Measurements from ENCODE around the gene RNF31. TPM values are rescaled to one million over a fixed set of nuclear protein-coding genes. Genes with fewer than 3 reads are reported as not detected.

Gene RNF31
- total and polyA plus RNA-seq, 2 of the 13 experiments (the other 11 are each of a cell fraction or from before 2014, with no cell fraction given): 48.2 to 86.8 TPM

DNA sequence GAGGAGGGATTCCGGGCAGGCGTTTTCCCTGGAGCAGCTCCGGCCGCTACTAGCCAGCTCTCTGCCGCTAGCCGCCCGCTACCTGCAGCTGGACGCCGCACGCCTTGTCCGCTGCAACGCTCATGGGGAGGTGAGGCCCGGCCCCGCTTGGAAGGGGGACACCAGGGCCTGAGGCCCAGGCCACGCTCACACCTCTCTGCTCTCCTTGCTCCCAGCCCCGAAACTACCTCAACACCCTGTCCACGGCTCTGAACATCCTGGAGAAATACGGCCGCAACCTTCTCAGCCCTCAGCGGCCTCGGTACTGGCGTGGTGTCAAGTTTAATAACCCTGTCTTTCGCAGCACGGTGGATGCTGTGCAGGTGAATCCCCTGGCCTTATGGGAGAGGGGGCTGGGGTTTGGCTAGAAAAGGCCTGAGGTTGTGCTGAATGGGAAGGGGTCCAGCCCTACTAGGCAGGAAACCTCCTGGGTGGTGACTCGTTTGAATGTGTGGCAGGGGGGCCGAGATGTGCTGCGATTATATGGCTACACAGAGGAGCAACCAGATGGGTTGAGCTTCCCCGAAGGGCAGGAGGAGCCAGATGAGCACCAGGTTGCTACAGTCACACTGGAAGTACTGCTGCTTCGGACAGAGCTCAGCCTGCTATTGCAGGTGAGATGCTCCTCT, 597 bp downstream of the RNF31 start (continued):
- TF ChIP-seq, protein P1, sequence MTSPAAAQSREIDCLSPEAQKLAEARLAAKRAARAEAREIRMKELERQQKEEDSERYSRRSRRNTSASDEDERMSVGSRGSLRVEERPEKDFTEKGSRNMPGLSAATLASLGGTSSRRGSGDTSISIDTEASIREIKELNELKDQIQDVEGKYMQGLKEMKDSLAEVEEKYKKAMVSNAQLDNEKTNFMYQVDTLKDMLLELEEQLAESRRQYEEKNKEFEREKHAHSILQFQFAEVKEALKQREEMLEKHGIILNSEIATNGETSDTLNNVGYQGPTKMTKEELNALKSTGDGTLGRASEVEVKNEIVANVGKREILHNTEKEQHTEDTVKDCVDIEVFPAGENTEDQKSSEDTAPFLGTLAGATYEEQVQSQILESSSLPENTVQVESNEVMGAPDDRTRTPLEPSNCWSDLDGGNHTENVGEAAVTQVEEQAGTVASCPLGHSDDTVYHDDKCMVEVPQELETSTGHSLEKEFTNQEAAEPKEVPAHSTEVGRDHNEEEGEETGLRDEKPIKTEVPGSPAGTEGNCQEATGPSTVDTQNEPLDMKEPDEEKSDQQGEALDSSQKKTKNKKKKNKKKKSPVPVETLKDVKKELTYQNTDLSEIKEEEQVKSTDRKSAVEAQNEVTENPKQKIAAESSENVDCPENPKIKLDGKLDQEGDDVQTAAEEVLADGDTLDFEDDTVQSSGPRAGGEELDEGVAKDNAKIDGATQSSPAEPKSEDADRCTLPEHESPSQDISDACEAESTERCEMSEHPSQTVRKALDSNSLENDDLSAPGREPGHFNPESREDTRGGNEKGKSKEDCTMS (CRISPR knock-in tag; conservative IDR thresholded peaks at IDR 0.05): no peak
- TF ChIP-seq, protein P2, sequence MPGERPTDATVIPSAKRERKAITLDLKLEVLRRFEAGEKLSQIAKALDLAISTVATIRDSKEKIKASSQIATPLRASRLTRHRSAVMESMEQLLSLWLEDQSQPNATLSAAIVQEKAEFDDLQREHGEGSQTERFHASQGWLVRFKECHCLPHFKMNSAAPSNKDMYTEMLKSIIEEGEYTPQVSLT (CRISPR knock-in tag; IDR thresholded peaks at IDR 0.05; ENCODE audit: borderline replicate concordance, low read depth): no peak
- no peak for TF ChIP-seq ZNF501 (CRISPR knock-in tag; IDR thresholded peaks at IDR 0.05)
- no peak for TF ChIP-seq YY1 (IDR thresholded peaks at IDR 0.05; ENCODE audit: insufficient read depth, insufficient replicate concordance, low read depth, low read length)
- TF ChIP-seq, protein P3, sequence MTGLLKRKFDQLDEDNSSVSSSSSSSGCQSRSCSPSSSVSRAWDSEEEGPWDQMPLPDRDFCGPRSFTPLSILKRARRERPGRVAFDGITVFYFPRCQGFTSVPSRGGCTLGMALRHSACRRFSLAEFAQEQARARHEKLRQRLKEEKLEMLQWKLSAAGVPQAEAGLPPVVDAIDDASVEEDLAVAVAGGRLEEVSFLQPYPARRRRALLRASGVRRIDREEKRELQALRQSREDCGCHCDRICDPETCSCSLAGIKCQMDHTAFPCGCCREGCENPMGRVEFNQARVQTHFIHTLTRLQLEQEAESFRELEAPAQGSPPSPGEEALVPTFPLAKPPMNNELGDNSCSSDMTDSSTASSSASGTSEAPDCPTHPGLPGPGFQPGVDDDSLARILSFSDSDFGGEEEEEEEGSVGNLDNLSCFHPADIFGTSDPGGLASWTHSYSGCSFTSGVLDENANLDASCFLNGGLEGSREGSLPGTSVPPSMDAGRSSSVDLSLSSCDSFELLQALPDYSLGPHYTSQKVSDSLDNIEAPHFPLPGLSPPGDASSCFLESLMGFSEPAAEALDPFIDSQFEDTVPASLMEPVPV (CRISPR knock-in tag; IDR thresholded peaks at IDR 0.05): peak; percentile 78; the same call in 1 of the 2 replicates
- TF ChIP-seq, protein P4, sequence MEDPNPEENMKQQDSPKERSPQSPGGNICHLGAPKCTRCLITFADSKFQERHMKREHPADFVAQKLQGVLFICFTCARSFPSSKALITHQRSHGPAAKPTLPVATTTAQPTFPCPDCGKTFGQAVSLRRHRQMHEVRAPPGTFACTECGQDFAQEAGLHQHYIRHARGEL (CRISPR knock-in tag; IDR thresholded peaks at IDR 0.05): peak; percentile 82; the same call in 1 of the 2 replicates
- TF ChIP-seq TBP (CRISPR knock-in tag; IDR thresholded peaks at IDR 0.05): 0 out of 2 replicates have a peak, but pooled peaks have one; percentile 86
- no peak for TF ChIP-seq PLRG1 (conservative IDR thresholded peaks at IDR 0.05)
- TF ChIP-seq, protein P5, sequence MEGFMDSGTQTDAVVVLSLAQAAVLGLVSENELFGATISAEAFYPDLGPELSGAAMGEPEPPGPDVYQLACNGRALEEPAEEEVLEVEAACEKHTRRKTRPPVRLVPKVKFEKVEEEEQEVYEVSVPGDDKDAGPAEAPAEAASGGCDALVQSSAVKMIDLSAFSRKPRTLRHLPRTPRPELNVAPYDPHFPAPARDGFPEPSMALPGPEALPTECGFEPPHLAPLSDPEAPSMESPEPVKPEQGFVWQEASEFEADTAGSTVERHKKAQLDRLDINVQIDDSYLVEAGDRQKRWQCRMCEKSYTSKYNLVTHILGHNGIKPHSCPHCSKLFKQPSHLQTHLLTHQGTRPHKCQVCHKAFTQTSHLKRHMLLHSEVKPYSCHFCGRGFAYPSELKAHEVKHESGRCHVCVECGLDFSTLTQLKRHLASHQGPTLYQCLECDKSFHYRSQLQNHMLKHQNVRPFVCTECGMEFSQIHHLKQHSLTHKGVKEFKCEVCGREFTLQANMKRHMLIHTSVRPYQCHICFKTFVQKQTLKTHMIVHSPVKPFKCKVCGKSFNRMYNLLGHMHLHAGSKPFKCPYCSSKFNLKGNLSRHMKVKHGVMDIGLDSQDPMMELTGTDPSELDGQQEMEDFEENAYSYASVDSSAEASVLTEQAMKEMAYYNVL (CRISPR knock-in tag; IDR thresholded peaks at IDR 0.05; ENCODE audit: borderline replicate concordance): 0 out of 2 replicates have a peak, but pooled peaks have one; percentile 49
- no peak for TF ChIP-seq NCOA1 (CRISPR knock-in tag; IDR thresholded peaks at IDR 0.05)
- TF ChIP-seq ZC3H13 (CRISPR knock-in tag; IDR thresholded peaks at IDR 0.05): no peak
- TF ChIP-seq, protein P6, sequence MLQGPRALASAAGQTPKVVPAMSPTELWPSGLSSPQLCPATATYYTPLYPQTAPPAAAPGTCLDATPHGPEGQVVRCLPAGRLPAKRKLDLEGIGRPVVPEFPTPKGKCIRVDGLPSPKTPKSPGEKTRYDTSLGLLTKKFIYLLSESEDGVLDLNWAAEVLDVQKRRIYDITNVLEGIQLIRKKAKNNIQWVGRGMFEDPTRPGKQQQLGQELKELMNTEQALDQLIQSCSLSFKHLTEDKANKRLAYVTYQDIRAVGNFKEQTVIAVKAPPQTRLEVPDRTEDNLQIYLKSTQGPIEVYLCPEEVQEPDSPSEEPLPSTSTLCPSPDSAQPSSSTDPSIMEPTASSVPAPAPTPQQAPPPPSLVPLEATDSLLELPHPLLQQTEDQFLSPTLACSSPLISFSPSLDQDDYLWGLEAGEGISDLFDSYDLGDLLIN (CRISPR knock-in tag; IDR thresholded peaks at IDR 0.05; ENCODE audit: borderline replicate concordance): no peak
- TF ChIP-seq KDM6A (CRISPR knock-in tag; IDR thresholded peaks at IDR 0.05; ENCODE audit: low read depth): no peak
- 0 out of 2 replicates have a peak, but pooled peaks have one; percentile 29 for TF ChIP-seq SMAD1 (CRISPR knock-in tag; IDR thresholded peaks at IDR 0.05; ENCODE audit: borderline replicate concordance, low read depth)
- 0 out of 2 replicates have a peak, but pooled peaks have one; percentile 36 for TF ChIP-seq MEIS1 (CRISPR knock-in tag; IDR thresholded peaks at IDR 0.05; ENCODE audit: borderline replicate concordance)
- 0 out of 2 replicates have a peak, but pooled peaks have one; percentile 40 for TF ChIP-seq ZNF253 (CRISPR knock-in tag; IDR thresholded peaks at IDR 0.05; ENCODE audit: borderline replicate concordance)
- TF ChIP-seq, protein P7, sequence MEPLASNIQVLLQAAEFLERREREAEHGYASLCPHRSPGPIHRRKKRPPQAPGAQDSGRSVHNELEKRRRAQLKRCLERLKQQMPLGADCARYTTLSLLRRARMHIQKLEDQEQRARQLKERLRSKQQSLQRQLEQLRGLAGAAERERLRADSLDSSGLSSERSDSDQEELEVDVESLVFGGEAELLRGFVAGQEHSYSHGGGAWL (CRISPR knock-in tag; IDR thresholded peaks at IDR 0.05): 0 out of 2 replicates have a peak, but pooled peaks have one; percentile 32
- 0 out of 2 replicates have a peak, but pooled peaks have one; percentile 21 for TF ChIP-seq ZNF747 (CRISPR knock-in tag; IDR thresholded peaks at IDR 0.05; ENCODE audit: borderline replicate concordance)
- TF ChIP-seq ZNF12 (CRISPR knock-in tag; IDR thresholded peaks at IDR 0.05): peak; percentile 49; the same call in 1 of the 2 replicates

All from HepG2 (cell line).